Peyer's patch (tissue), 4 donors: ENCODE data around the gene GPR176. TPM values are rescaled to one million over a fixed set of nuclear protein-coding genes. Genes with fewer than 3 reads are reported as not detected.
"Not testable (repeated sequence)": the region's sequence is repeated elsewhere in the genome, so short reads cannot be mapped to it uniquely, and the experiment has no call there.

Experiments
- DNase-seq, 3 donors: peaks; one replicate each; pipeline ENCODE4 v3.0.0-alpha.2; 2017 to 2019
- H3K27ac ChIP-seq, 4 donors: fragments of 200-600 bp; sonication (generic); one replicate each; pipeline ENCODE4 v1.5.1; 2016 to 2019
- H3K27me3 ChIP-seq, 2 donors: fragments of 200-600 bp; sonication (generic); one replicate each; pipeline ENCODE4 v1.5.1; 2019
- H3K36me3 ChIP-seq, 3 donors: fragments of 200-600 bp; sonication (generic); one replicate each; pipeline ENCODE4 v1.5.1; 2016 to 2019
- H3K4me1 ChIP-seq, 4 donors: fragments of 200-600 bp; sonication (generic); one replicate each; pipeline ENCODE4 v1.5.1; 2016 to 2019
- H3K4me3 ChIP-seq, 4 donors: fragments of 200-600 bp; sonication (generic); 1 replicate in 3 of 4; 2 replicates in 1 of 4; pipeline ENCODE4 v1.5.1; 2016 to 2019; ENCODE audit warnings: mild to moderate bottlenecking in 1 of 4
- H3K9me3 ChIP-seq, 4 donors: fragments of 200-600 bp; sonication (generic); one replicate each; pipeline ENCODE4 v1.5.1; 2016 to 2019; ENCODE audit warnings: mild to moderate bottlenecking in 1 of 4
- POLR2A ChIP-seq, 2 donors: fragments of 450-650 bp; IDR thresholded peaks; one replicate each; pipeline ENCODE4 v1.5.1; 2017; ENCODE audit warnings: antibody characterized with exemption in 2 of 2, mild to moderate bottlenecking in 2 of 2, moderate library complexity in 2 of 2
- total RNA-seq, 4 donors: library from RNA; depleted of rRNA; stranded (reverse); fragments of >200 nt; gene quantifications; one replicate each; pipeline ENCODE4 v1.1.0, GENCODE V29; 2016
- TF ChIP-seq, protein P1 (sequence below), 6 experiments: fragments of 450-650 bp in 4 of 6; fragments of 200-600 bp in 2 of 6; sonication (generic) in 1 of 6; IDR thresholded peaks; one replicate each; pipeline ENCODE4 v1.5.1; 2017 to 2019; ENCODE audit warnings: antibody characterized with exemption in 6 of 6, mild to moderate bottlenecking in 3 of 6, moderate library complexity in 1 of 6

The GPR176 gene
- total RNA-seq, 4 donors from 2014 or later = 0.88 to 4.3 (median 3.1) TPM

DNA sequence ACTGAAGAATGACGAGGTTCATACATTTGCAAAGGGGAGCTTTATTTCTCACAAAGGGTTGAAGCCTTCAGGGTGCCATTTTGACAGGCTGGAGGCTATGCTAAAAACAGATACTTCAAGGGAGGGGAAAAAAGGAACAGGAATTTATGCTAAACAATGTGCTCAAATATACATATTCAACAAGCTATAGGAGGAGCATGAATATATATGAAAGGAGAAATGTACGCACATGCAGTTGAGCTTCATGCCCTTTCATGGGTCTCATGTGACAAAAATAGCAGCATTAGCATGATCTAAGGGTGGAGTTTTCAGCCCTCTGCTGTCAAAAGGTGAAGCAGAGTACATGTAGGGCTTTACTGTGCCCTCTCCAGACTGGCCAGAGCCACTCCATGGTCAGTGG, 93.1 kb downstream of the GPR176 start:
- H3K27ac ChIP-seq = no peak overlapping the region
- DNase-seq = no peak
- no peak for TF ChIP-seq POLR2A (IDR thresholded peaks at IDR 0.05)
- TF ChIP-seq, protein P1, sequence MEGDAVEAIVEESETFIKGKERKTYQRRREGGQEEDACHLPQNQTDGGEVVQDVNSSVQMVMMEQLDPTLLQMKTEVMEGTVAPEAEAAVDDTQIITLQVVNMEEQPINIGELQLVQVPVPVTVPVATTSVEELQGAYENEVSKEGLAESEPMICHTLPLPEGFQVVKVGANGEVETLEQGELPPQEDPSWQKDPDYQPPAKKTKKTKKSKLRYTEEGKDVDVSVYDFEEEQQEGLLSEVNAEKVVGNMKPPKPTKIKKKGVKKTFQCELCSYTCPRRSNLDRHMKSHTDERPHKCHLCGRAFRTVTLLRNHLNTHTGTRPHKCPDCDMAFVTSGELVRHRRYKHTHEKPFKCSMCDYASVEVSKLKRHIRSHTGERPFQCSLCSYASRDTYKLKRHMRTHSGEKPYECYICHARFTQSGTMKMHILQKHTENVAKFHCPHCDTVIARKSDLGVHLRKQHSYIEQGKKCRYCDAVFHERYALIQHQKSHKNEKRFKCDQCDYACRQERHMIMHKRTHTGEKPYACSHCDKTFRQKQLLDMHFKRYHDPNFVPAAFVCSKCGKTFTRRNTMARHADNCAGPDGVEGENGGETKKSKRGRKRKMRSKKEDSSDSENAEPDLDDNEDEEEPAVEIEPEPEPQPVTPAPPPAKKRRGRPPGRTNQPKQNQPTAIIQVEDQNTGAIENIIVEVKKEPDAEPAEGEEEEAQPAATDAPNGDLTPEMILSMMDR (IDR thresholded peaks at IDR 0.05) = no peak

DNA sequence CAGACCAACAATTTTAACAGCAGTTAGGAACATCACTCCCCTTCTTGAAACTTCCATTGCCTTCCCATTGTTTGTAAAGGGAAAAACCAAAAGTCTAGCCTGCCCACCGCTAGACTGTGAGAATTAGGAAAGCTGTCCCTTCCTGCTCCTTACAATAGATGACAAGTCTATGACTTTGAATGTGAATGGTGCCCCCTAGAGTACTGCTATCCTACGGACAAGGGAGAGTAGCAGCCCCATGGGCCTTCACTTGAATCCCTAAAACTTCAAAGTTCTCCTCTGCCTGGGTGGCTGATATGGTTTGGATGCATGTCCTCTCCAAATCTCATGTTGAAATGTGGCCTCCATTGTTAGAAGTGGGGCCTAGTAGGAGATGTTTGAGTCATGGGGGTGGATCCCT, 96.4 kb downstream of the GPR176 start:
- H3K9me3 ChIP-seq = no peaks in the 10 kb centered on the region
- TF ChIP-seq POLR2A (IDR thresholded peaks at IDR 0.05) = no peak
- TF ChIP-seq, protein P1 (IDR thresholded peaks at IDR 0.05) = no peak
- no peaks in the 10 kb centered on the region for H3K4me1 ChIP-seq
- no peak for DNase-seq
- H3K4me3 ChIP-seq = no peak overlapping the region
- H3K27me3 ChIP-seq = no peaks in the 10 kb centered on the region
- H3K36me3 ChIP-seq = no peaks in the 10 kb centered on the region
- no peak overlapping the region for H3K27ac ChIP-seq

More for the DNA sequence above, 93.1 kb downstream of the GPR176 start:
- H3K27me3 ChIP-seq = no peaks in the 10 kb centered on the region
- H3K4me3 ChIP-seq = no peak overlapping the region
- no peaks in the 10 kb centered on the region for H3K36me3 ChIP-seq
- no peaks in the 10 kb centered on the region for H3K9me3 ChIP-seq
- no peaks in the 10 kb centered on the region for H3K4me1 ChIP-seq

DNA sequence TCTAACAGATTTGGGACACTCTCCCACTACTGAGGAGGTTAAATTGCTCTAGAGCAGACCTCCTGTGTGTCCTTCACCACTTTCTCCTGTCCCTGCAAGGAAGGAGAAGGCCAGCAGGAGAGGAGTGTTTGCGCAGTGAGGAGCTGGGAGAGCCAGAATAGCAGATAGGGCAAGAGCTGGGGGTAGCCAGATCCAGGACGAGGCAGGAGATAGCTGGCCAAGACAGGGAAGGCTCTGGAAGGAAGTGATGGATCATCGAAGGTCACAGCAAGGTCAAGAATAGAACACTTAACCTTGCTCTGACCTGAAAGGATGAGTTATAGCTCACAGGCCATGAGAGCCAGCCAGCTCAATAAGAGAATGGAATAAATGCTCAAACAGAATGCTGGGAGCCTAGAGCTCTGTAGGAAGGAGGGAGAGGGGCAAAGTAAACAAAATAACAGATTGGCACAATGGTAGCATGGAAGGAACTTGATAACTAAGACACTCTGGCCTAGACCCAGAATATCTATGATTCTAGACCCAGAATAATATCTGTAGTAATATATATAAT, 99.9 kb downstream of the GPR176 start:
- DNase-seq = no peak
- Histone ChIP-seq H3K36me3 (no peaks in the 10 kb centered on the region), H3K9me3 (no peaks in the 10 kb centered on the region), H3K27ac (no peak overlapping the region), H3K27me3 (no peaks in the 10 kb centered on the region), H3K4me1 (no peaks in the 10 kb centered on the region), H3K4me3 (no peak overlapping the region)
- TF ChIP-seq, protein P1 (IDR thresholded peaks at IDR 0.05) = no peak
- no peak for TF ChIP-seq POLR2A (IDR thresholded peaks at IDR 0.05)

DNA sequence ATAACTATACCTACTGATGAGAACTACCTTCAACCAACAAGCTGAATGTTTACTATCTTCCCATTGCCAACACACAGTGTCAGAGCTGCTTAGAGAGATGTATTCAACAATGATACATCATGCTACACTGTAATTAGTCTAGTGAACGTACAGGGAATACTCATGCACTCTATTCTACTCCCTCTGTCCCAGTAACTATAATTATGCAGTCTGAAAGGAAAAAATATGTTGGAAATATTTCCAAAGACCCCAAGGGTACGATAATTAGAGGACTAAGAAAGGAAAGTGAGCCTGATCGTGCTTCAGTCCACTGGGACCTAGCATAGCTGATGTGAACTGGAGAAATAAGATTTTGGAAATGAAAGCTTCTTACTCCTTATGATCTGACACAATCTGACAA, 100.5 kb downstream of the GPR176 start:
- no peaks in the 10 kb centered on the region for H3K36me3 ChIP-seq
- no peak overlapping the region for H3K27ac ChIP-seq
- TF ChIP-seq POLR2A (IDR thresholded peaks at IDR 0.05) = no peak
- TF ChIP-seq, protein P1 (IDR thresholded peaks at IDR 0.05) = no peak
- H3K4me1 ChIP-seq = no peaks in the 10 kb centered on the region
- H3K9me3 ChIP-seq = no peaks in the 10 kb centered on the region
- H3K4me3 ChIP-seq = no peak overlapping the region
- no peak for DNase-seq
- no peaks in the 10 kb centered on the region for H3K27me3 ChIP-seq

DNA sequence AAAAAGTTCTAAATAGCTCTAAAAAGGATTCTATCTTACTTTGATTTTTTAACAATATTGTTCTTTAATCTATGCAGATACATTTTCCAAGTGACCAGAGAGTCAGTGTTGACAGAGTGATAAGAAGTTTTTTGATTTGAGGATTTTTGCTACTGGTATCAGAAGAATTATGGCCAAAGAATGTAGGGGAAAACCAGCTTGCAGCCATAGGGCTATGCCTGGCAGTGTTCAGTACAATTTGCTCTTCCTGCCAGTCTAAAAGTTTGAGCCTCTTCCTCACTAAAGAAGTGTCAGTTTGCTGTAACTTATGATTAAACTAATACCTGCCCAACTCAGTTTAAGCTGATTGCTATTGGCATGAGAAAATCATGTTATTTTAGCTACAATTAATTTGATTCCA, 102.2 kb downstream of the GPR176 start:
- Histone ChIP-seq H3K9me3 (no peaks in the 10 kb centered on the region), H3K4me3 (no peak overlapping the region), H3K27ac (no peak overlapping the region), H3K27me3 (no peaks in the 10 kb centered on the region), H3K36me3 (no peaks in the 10 kb centered on the region), H3K4me1 (no peaks in the 10 kb centered on the region)
- no peak for TF ChIP-seq POLR2A (IDR thresholded peaks at IDR 0.05)
- TF ChIP-seq, protein P1 (IDR thresholded peaks at IDR 0.05) = no peak
- no peak for DNase-seq

DNA sequence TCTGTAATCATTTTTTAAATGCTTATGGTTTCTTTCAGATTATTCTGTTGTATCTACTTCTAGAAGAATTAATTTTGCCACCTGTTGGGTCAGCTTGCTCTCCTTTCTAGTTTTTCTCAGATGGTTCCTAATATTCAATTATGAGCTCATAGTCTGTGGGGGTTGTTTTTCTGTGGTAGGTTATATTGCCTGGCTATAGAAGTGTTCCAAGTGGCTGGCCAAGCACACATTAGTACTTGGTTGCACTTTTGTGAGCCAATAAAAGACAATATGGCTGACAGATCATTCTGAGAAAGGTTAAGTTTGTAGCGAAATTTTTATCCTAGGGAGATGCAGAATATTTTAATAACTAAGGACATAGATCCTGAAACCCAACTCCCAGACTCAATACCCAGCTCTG, 105.6 kb downstream of the GPR176 start:
- Histone ChIP-seq H3K27ac (no peak overlapping the region), H3K9me3 (no peaks in the 10 kb centered on the region), H3K4me1 (no peaks in the 10 kb centered on the region), H3K4me3 (no peak overlapping the region), H3K36me3 (no peaks in the 10 kb centered on the region), H3K27me3 (no peaks in the 10 kb centered on the region)
- TF ChIP-seq, protein P1 (IDR thresholded peaks at IDR 0.05) = no peak
- TF ChIP-seq POLR2A (IDR thresholded peaks at IDR 0.05) = no peak
- DNase-seq = no peak

DNA sequence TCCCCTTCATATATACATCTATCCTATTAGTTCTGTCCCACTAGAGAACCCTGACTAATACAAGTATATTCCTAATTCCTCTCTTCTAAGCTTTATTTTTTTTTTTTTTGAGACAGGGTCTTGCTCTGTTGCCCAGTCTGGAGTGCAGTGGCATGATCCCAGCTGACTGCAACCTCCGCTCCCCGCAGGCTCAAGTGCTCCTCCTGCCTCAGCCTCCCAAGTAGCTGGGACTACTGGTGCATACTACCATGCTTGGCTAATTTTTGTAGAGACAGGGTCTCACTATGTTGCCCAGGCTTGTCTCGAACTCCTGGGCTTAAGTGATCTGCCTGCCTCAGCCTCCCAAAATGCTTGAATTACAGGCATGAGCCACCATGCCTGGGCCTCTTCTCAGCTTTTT, 107.4 kb downstream of the GPR176 start:
- DNase-seq, H3K36me3 ChIP-seq, H3K27me3 ChIP-seq, H3K4me1 ChIP-seq, H3K9me3 ChIP-seq, H3K27ac ChIP-seq, H3K4me3 ChIP-seq: not testable (repeated sequence)
